K562 (cell line): ENCODE results near the gene RPS19BP1. TPM values are rescaled to one million over a fixed set of nuclear protein-coding genes. Genes with fewer than 3 reads are reported as not detected.

Experiments
- ATAC-seq: fragments of 200-7000 bp; cut with Tn5 transposase; 3 replicates; pipeline ENCODE4 v1.9.1; 2020; ENCODE audit warnings: moderate library complexity
- BruUV-seq: library from RNA; stranded (reverse); fragments of 400-500 nt; replicated peaks from 2 replicates; lab custom pipeline; 2021; lab: Mats Ljungman, UMichigan
- CTCF ChIA-PET: fragments of 300-600 bp; formaldehyde crosslinking; extraction: SDS; loops from one replicate; lab custom pipeline; 2021; ENCODE audit warnings: low intra/inter-chr PET ratio; lab: Yijun Ruan, JAX
- POLR2A ChIA-PET: fragments of 300-600, 350-650 bp; sonication (Branson Sonifier 250); formaldehyde crosslinking; extraction: SDS; loops from one replicate; lab custom pipeline; 2021; ENCODE audit warnings: antibody characterized with exemption, inconsistent platforms; lab: Yijun Ruan, JAX
- DNase-seq, 4 experiments: peaks; one replicate each; pipeline versions ENCODE4 v3.0.0 to v3.0.0-alpha.2; 2011 to 2018; ENCODE audit warnings: low spot score in 3 of 4, mixed read lengths in 3 of 4; ENCODE audit errors: extremely low read depth in 1 of 4
- FAIRE-seq: peaks from 2 replicates; lab custom pipeline; 2011; peaks lifted over from hg19 to GRCh38; lab: Jason Lieb, UNC
- H2AFZ ChIP-seq: 2 replicates; pipeline ENCODE4 v1.6.0; 2011; ENCODE audit warnings: low read depth, low read length, control low read depth, inconsistent platforms
- H3K27ac ChIP-seq: fragments of 200-600 bp; 3 replicates; pipeline ENCODE4 v1.8.0; 2011; ENCODE audit warnings: low read depth, mild to moderate bottlenecking, control low read depth, inconsistent platforms, low read length, moderate library complexity, mixed read lengths; ENCODE audit errors: extremely low read depth
- H3K27me3 ChIP-seq, 2 experiments: fragments of 300-600 bp in 1 of 2; 2 replicates in 1 of 2; 3 replicates in 1 of 2; pipeline versions ENCODE4 v1.6.0 to v1.8.0; 2011; ENCODE audit warnings: inconsistent platforms in 2 of 2, low read length in 2 of 2, mild to moderate bottlenecking in 1 of 2, mixed read lengths in 1 of 2, moderate library complexity in 1 of 2; ENCODE audit not compliant: control insufficient read depth in 2 of 2, insufficient read depth in 2 of 2
- H3K36me3 ChIP-seq: fragments of 300-600 bp; 3 replicates; pipeline ENCODE4 v1.8.0; 2011; ENCODE audit warnings: mild to moderate bottlenecking, low read length, inconsistent platforms; ENCODE audit not compliant: control insufficient read depth, insufficient read depth
- H3K4me1 ChIP-seq, 2 experiments: fragments of 200-600 bp in 1 of 2; replicated peaks in 1 of 2; 2 replicates in 1 of 2; 3 replicates in 1 of 2; pipeline versions ENCODE4 v1.5.1 to v1.8.0; 2011; ENCODE audit warnings: inconsistent platforms in 2 of 2, low read length in 2 of 2, mild to moderate bottlenecking in 1 of 2, mixed read lengths in 1 of 2, moderate library complexity in 1 of 2; ENCODE audit not compliant: control insufficient read depth in 2 of 2, insufficient read depth in 2 of 2
- H3K4me2 ChIP-seq: 2 replicates; pipeline ENCODE4 v1.6.1; 2011; ENCODE audit warnings: low read length, control low read depth, inconsistent platforms, mixed read lengths; ENCODE audit not compliant: insufficient read depth
- H3K4me3 ChIP-seq: fragments of 200-600 bp; sonication (generic), shearing (Covaris generic); 2 replicates; pipeline ENCODE4 v1.5.1; 2016; ENCODE audit warnings: control low read depth, inconsistent platforms
- H3K79me2 ChIP-seq: fragments of 200-600 bp; 3 replicates; pipeline ENCODE4 v1.8.0; 2011; ENCODE audit warnings: low read length, inconsistent platforms; ENCODE audit not compliant: control insufficient read depth, insufficient read depth
- H3K9ac ChIP-seq, 2 experiments: 2 replicates each; pipeline versions ENCODE4 v1.6.0 to v1.6.1; 2011; ENCODE audit warnings: low read depth in 2 of 2, low read length in 2 of 2, control low read depth in 1 of 2, inconsistent platforms in 1 of 2, mild to moderate bottlenecking in 1 of 2, mixed read lengths in 1 of 2; ENCODE audit not compliant: insufficient read depth in 1 of 2
- H3K9me1 ChIP-seq: one replicate; pipeline ENCODE4 v1.6.0; 2011; ENCODE audit warnings: inconsistent platforms, mild to moderate bottlenecking, low read length, moderate library complexity; ENCODE audit not compliant: control insufficient read depth, insufficient read depth
- H3K9me3 ChIP-seq: replicated peaks from 2 replicates; pipeline ENCODE4 v1.5.1; 2011; ENCODE audit warnings: low read depth, low read length, inconsistent platforms; ENCODE audit not compliant: control insufficient read depth, insufficient read depth
- H4K20me1 ChIP-seq: replicated peaks from 2 replicates; pipeline ENCODE4 v1.6.1; 2011; ENCODE audit warnings: low read length, inconsistent platforms, mixed read lengths; ENCODE audit not compliant: control insufficient read depth, insufficient read depth
- CBX1 ChIP-seq: sonication (generic); IDR thresholded peaks from 2 replicates; pipeline ENCODE4 v1.6.1; 2016; ENCODE audit warnings: antibody characterized with exemption, low read depth, mild to moderate bottlenecking
- CREB5 ChIP-seq: fragments of 250-450 bp; sonication (Bioruptor Pico); IDR thresholded peaks from 2 replicates; pipeline ENCODE4 v1.5.0; 2020; ENCODE audit warnings: mild to moderate bottlenecking
- DPF2 ChIP-seq: fragments of 450-650 bp; IDR thresholded peaks from 2 replicates; pipeline ENCODE4 v1.6.1; 2016
- EP400 ChIP-seq: fragments of 450-650 bp; IDR thresholded peaks from 2 replicates; pipeline ENCODE4 v1.6.1; 2017; ENCODE audit warnings: antibody characterized with exemption, mild to moderate bottlenecking, moderate library complexity
- ETS2 ChIP-seq: IDR thresholded peaks from 2 replicates; pipeline ENCODE4 v1.6.1; 2016; ENCODE audit warnings: borderline replicate concordance, missing genetic modification characterization, mild to moderate bottlenecking, moderate library complexity, missing compliant biosample characterization; ENCODE audit not compliant: poor library complexity, severe bottlenecking
- GTF2A2 ChIP-seq: IDR thresholded peaks from 2 replicates; pipeline ENCODE4 v1.6.1; 2016; ENCODE audit warnings: mild to moderate bottlenecking, missing genetic modification characterization, missing compliant biosample characterization
- MCM7 ChIP-seq, 2 experiments: fragments of 450-650 bp; IDR thresholded peaks; 2 replicates each; pipeline ENCODE4 v1.6.1; 2016 to 2018
- MED1 ChIP-seq: sonication (generic); formaldehyde crosslinking; IDR thresholded peaks from 2 replicates; pipeline ENCODE4 v1.8.1; 2023; ENCODE audit warnings: missing genetic modification reagents, borderline replicate concordance
- MTA1 ChIP-seq: fragments of 450-650 bp; IDR thresholded peaks from 2 replicates; pipeline ENCODE4 v1.6.1; 2017; ENCODE audit warnings: borderline replicate concordance
- PATZ1 ChIP-seq: fragments of 250-450 bp; sonication (Bioruptor Pico); IDR thresholded peaks from 2 replicates; pipeline ENCODE4 v1.5.0; 2020; ENCODE audit warnings: mild to moderate bottlenecking, borderline replicate concordance
- POLR2A ChIP-seq: fragments of 450-650 bp; conservative IDR thresholded peaks from 2 replicates; pipeline ENCODE4 v1.6.1; 2016
- POLR2AphosphoS5 ChIP-seq: IDR thresholded peaks from 2 replicates; pipeline ENCODE4 v1.6.1; 2011; ENCODE audit warnings: mild to moderate bottlenecking, low read depth, low read length, moderate library complexity; ENCODE audit not compliant: control insufficient read depth, insufficient read depth
- POU5F1 ChIP-seq: fragments of 150-350 bp; IDR thresholded peaks from 2 replicates; pipeline ENCODE4 v1.6.1; 2014; ENCODE audit warnings: borderline replicate concordance, low read length, low read depth, mild to moderate bottlenecking; ENCODE audit not compliant: partially characterized antibody
- PPARD ChIP-seq: fragments of 250-450 bp; sonication (Bioruptor Pico); IDR thresholded peaks from 2 replicates; pipeline ENCODE4 v1.8.0; 2022; ENCODE audit warnings: inconsistent platforms, mild to moderate bottlenecking, moderate library complexity
- PTRF ChIP-seq: fragments of 450-650 bp; IDR thresholded peaks from 2 replicates; pipeline ENCODE4 v1.6.1; 2016; ENCODE audit warnings: mild to moderate bottlenecking, missing genetic modification characterization, missing compliant biosample characterization
- TAF9B ChIP-seq: fragments of 450-650 bp; IDR thresholded peaks from 2 replicates; pipeline ENCODE4 v1.6.1; 2018; ENCODE audit warnings: mild to moderate bottlenecking; ENCODE audit not compliant: partially characterized antibody
- TBP ChIP-seq: optimal IDR thresholded peaks from 2 replicates; pipeline ENCODE3; 2011; ENCODE audit warnings: low read depth, low read length, improper control_type of control experiment
- ZC3H11A ChIP-seq: IDR thresholded peaks from 2 replicates; pipeline ENCODE4 v1.6.1; 2012; ENCODE audit warnings: low read depth, low read length, improper control_type of control experiment
- ZNF174 ChIP-seq: fragments of 250-450 bp; sonication (Bioruptor Pico); IDR thresholded peaks from 2 replicates; pipeline ENCODE4 v1.4.0; 2020; ENCODE audit warnings: mild to moderate bottlenecking
- WGBS: fragments of 100-300 bp; shearing (Covaris generic); methylation state at CpG from one replicate; pipeline ENCODE4 v1.1.6; 2016; ENCODE audit warnings: low coverage, mixed read lengths; ENCODE audit not compliant: insufficient coverage; ENCODE audit errors: missing lambda C conversion rate; 5-methylcytosine and 5-hydroxymethylcytosine counted together
- in situ Hi-C: fragments of 300-500 bp; cut with MboI; formaldehyde crosslinking; loops from 4 replicates; pipeline ENCODE4 v1.15.0; 2018; ENCODE audit warnings: inconsistent platforms, mixed read lengths
- intact Hi-C: fragments of 100-400 bp; cut with micrococcal nuclease; formaldehyde crosslinking; loops from 2 replicates; pipeline ENCODE4 v1.14.2; 2022
- polyA plus RNA-seq, 8 experiments: library from polyadenylated mRNA; depleted of rRNA in 4 of 8; stranded (reverse) in 5 of 8; unstranded in 3 of 8; fragments of >200 nt; fragmentation: Nextera tagmentation in 2 of 8; fragmentation: Illumina TruSeq in 1 of 8; extraction: Ambion mirVana in 2 of 8; extraction: Trizol in 1 of 8; gene quantifications; 2 replicates each; pipeline versions ENCODE4 v1.2.1 to v1.2.3, GENCODE V29; 2011 to 2014; ENCODE audit warnings: inconsistent platforms in 1 of 8, missing spikeins in 1 of 8
- total RNA-seq, 7 experiments: library from RNA; depleted of rRNA in 6 of 7; stranded (reverse); fragments of >200 nt in 6 of 7; fragmentation: Illumina TruSeq in 2 of 7; extraction: Trizol in 2 of 7; gene quantifications; 2 replicates each; pipeline versions ENCODE4 v1.2.1 to v1.2.3, GENCODE V29; 2011 to 2021; ENCODE audit warnings: low replicate concordance in 1 of 7

The RPS19BP1 gene
- total and polyA plus RNA-seq, 9 of the 15 experiments (the other 6 are each of a cell fraction or from before 2014, with no cell fraction given): 3.0 to 223 (median 84.3) TPM

GRCh38 chr22:39528681-39529486, 3.7 kb downstream of the RPS19BP1 start:
- H3K9me3 ChIP-seq: no peaks in the 10 kb centered on the region
- H3K4me3 ChIP-seq: no peak overlapping the region; the same call in 1 of the 2 replicates
- H3K79me2 ChIP-seq: peaks cover 57% of the 10 kb centered on the region
- in situ Hi-C loops: no loop called here
- H2AFZ ChIP-seq: no peak overlapping the region
- ChIA-PET POLR2A (interaction anchor here (0.6 to 4.2 kb wide), 15 partner anchors 8 to 907 kb away, joined by 3 to 42 read pairs (median 3); partner anchors contain the start of genes ATF4 and RPL3), CTCF (interaction anchor here (0.6 to 2.1 kb wide), 6 partner anchors 33 to 778 kb away, joined by 3 to 18 read pairs (median 4); no protein-coding TSS in a partner anchor)
- 57% methylated on average over 21 of the region's 32 CpGs for WGBS
- no peaks in the 10 kb centered on the region for H3K27me3 ChIP-seq
- peaks cover 57% of the 10 kb centered on the region for H3K36me3 ChIP-seq
- H3K9ac ChIP-seq: peak overlapping the region in 1 of 2 experiments; percentile 72; a peak in 2 of 4 replicates
- peaks cover 7% of the 10 kb centered on the region for H4K20me1 ChIP-seq
- H3K9me1 ChIP-seq: no peaks in the 10 kb centered on the region
- H3K27ac ChIP-seq: no peak overlapping the region
- intact Hi-C loops: loop anchor here (10.0 kb wide), 1 partner anchor 354 kb away; no protein-coding TSS in a partner anchor
- FAIRE-seq: peak; percentile 74
- peak; percentile 49 to 89 (median 66) for DNase-seq
- ATAC-seq: peak; percentile 51
- peak overlapping the region; percentile 54 for H3K4me2 ChIP-seq
- H3K4me1 ChIP-seq: peaks cover 25 to 52% of the 10 kb centered on the region in 2 experiments; a peak in 4 of 5 replicates
- no TSS peak for BruUV-seq
- TF ChIP-seq TAF9B (no peak), PATZ1 (CRISPR knock-in tag) (no peak), ETS2 (no peak), MCM7 (IDR thresholded peaks at IDR 0.05) (no peak), ZNF174 (CRISPR knock-in tag) (no peak), POLR2AphosphoS5 (peak; percentile 41; the same call in 1 of the 2 replicates), CREB5 (CRISPR knock-in tag) (no peak), TBP (no peak), CBX1 (no peak), MED1 (CRISPR knock-in tag) (no peak), MTA1 (no peak), ZC3H11A (no peak), GTF2A2 (tag) (no peak), EP400 (peak; percentile 34; the same call in 1 of the 2 replicates), POU5F1 (no peak), DPF2 (no peak), POLR2A (0 out of 2 replicates have a peak, but pooled peaks have one; percentile 11), PPARD (CRISPR knock-in tag) (no peak), PTRF (tag) (no peak)
